HG03575 (cell line): Measurements from ENCODE around the gene SFXN4.
"Not testable (repeated sequence)": the region's sequence is repeated elsewhere in the genome, so short reads cannot be mapped to it uniquely, and the experiment has no call there.

Source experiments
- ATAC-seq: cut with Tn5 transposase; IDR thresholded peaks from one replicate; pipeline ENCODE4 v1.9.1; 2021; ENCODE audit not compliant: unreplicated experiment, insufficient number of reproducible peaks, low FRiP score; ENCODE audit errors: extremely low read depth

Gene SFXN4

GRCh38 chr10:119191881-119192280, 26.4 kb upstream of the SFXN4 start:
- no peak for ATAC-seq

GRCh38 chr10:119190954-119191785, 25.7 kb upstream of the SFXN4 start:
- ATAC-seq = no peak

- ATAC-seq = no peak
These were observed 24.8 kb upstream of the SFXN4 start for GRCh38 chr10:119190353-119190752.

DNA sequence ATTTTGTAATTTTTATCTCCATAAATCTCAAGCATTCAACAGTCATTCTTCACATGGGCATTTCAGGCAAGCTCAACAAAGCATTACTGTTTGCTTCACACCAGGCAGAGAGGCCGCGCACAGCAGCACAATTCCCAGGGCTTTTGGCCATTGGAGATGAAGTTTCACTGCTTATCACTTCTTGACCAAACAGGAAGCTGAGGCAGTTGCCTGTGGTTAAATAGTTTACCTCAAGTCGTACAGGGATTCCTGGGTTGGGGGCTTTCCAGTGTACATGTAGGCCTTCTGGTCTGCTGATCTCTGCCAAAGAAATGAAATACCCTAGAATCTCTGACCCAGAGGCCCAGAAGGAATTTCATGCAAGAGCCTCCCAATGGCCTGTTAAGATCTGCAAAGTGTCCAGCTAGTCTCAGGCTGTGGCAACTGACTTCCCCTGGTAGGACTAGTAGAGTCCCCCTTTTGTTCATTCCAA, 24.3 kb upstream of the SFXN4 start:
- ATAC-seq = no peak

DNA sequence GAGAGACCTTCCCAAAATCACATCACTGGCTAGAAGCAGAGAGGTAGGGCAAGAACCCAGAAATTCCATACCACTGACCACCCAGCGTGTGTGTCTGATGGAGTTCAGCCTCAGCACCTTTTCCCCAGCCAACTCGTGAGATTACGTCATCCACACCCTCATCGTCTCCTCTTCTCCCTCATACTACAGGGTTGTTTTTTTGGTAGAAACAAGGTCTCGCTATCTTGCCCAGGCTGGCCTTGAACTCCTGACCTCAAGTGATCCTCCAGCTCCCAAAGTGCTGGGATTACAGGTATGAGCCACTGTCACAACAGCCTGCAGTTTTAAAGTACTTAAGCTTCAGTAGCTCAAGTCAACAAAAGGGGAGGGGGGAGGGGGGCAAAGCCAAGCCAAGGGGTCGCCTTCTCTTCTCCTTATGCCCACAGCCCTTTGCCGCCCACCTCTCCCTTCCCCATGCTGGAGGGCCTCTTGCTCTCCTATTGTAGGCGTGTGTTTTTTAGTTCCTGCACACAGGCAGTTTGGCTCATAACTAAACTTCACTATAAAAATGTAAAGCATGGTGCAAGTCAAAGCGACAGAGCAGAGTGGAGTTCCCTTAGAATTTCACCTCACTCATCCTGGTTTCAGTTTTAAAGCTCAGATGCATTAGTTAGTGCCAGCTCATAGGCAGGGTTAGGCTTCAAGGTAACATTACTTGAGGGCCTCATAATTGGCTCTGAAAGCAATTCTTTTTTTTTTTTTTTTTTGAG, 18.3 kb upstream of the SFXN4 start:
- no peak for ATAC-seq

- not testable (repeated sequence) for ATAC-seq
These were observed 15.4 kb upstream of the SFXN4 start for GRCh38 chr10:119180850-119181400.

GRCh38 chr10:119178372-119179119, 13.0 kb upstream of the SFXN4 start, which contains the start of gene PRDX3:
TSS of gene PRDX3 (minus strand) at chr10:119178812. CDS start at chr10:119178790, 22 bp downstream.
- peak; percentile 44 for ATAC-seq

- ATAC-seq = no peak
These were observed 12.3 kb upstream of the SFXN4 start for GRCh38 chr10:119177708-119178371.

DNA sequence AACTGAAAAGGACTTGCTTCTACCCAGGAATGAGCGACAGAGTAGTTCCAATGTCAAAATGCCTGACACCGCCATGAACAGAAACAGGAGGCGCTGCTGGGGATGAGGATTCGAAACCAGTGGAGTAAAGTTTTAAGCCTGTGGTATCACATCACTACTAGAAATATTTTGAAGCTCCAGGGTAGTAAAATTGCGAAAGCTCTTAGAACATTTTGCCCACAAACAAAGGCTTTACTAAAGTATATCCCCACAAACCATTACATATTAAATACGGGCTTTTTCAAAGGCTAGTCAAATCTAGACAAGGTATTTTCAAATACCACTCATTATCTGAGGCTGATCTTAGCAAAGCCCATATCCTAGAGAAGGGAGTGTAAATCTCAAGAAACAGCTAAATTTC, 10.7 kb upstream of the SFXN4 start:
- no peak for ATAC-seq

GRCh38 chr10:119174109-119174508, 8.6 kb upstream of the SFXN4 start:
- ATAC-seq = no peak

DNA sequence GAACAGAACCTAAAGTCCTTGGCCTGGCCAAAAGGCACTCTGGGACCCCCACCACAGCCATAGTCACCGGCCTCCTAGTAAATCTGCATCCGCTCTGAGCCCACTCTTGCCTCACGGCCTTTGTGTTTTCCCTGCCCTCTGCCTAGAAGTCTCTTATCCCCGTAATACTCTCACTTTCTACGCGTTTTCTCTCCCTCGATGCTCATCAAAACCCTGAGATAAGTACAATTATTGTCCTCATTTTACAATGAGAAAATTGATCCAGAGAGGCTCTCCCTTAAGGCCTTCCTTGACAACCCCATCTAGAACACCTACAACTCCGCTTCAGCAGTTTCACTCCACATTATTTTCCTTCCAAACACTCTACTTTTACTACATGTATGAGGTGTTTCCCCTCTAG, 1.5 kb upstream of the SFXN4 start:
- no peak for ATAC-seq

DNA sequence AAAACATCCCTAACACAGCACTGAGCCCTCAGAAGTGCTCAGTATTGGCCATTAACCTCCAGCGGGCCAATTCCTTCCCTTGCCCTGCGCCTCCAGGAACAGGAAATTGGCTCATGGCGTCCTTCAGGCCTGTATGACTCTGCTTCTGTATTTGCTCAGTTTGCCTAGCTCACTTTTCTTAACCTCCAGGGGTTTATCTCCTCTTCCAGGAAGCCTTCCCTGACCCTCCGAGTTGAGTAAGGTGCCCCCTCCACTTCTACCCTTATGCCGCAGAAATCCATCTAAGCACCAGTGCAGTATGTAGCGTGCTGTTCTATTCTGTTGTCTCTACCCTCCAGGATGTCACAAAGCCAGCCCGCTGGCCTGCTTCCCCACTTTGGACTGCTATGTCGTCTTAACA, 1.1 kb upstream of the SFXN4 start:
- no peak for ATAC-seq

DNA sequence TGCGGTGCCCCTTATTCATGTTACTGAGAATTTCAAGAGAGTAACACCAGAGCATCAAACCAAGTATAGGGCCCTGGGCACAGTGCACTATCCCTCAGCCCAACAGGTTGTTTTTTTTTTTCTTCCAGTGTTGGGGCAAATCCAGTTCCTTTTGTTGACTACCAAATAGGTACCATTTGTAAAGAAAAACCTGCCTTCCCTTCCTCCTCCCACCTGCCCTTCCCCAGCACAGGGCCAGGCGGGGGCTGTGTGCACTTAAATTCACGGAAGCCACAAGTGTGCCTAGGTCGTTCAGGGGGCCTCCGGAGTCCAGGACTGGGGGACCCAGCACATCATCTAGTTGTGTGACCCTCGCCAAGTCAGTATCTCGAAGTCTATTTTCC, 595 bp upstream of the SFXN4 start:
- ATAC-seq = no peak

- ATAC-seq = no peak
These were observed 2.9 kb downstream of the SFXN4 start for GRCh38 chr10:119162452-119163092.

DNA sequence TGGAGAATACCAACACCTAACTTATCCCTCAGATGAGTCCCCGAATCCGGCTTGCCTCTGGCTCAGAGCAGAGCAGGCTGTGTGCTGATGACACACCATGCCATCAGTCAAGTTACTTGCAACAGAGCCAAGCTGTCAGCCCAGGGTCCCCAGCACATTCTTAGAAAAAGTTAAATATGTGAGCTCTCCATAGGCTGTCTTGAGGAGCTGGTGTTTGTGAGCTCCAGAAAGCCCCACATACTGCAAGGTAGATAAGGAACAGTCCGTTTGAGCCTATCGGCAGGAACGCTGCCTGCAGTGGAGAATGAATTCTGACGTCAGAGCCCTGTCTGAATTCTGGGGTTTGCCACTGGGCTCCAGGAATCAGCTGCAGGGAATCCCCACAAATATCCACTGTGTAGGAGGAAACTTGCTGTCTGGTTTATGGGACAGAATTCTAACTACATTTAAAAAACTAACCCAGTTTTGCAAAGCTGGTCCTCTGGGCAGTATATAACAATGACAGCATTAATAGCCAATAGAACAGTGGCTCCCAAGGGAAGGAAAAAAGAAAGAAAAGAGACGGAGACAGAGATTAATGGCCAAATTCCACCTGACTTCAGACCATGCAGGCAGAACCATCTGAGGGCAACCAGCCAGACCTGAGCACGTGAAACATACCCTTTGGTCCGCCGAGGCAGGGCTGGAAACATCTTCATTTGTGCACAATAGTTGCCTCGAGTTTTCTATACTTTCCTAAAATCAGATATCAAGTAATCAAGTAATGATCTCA, 3.6 kb downstream of the SFXN4 start:
- ATAC-seq = no peak

DNA sequence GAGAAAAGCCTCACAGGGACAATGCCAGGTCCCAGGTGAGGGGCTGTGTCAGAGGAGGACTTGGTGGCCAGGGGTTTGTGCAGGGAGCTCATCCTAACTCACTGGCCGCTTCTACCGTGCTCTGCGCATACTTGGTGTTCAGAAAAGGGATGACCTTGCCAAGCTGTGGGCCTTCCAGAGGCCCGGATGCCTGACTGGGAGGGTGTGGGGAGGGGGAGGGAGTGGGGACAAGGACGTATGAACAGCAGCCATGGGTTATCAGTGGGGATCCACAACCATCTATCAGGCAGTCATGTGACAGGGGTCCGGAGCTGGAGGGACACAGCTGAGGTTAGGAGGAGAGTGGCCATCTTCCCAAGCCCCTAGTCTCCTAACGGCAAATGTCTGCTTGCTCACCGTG, 6.2 kb downstream of the SFXN4 start:
- ATAC-seq = no peak

DNA sequence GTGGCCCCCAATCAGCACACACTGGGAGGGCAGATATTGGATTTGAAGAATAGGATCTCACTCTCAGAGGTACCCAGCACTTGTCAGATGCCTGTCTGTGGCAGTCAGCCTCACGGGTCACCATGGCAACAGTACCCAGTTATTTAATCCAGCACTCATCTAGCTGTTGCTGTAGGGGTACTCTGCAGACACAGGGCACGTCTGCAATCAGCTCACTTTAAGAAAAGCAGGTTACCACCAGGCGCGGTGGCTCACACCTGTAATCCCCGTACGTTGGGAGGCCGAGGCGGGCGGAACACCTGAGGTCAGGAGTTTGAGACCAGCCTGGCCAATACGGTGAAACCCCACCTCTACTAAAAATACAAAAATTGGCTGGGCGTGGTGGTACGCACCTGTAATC, 11.9 kb downstream of the SFXN4 start:
- no peak for ATAC-seq

DNA sequence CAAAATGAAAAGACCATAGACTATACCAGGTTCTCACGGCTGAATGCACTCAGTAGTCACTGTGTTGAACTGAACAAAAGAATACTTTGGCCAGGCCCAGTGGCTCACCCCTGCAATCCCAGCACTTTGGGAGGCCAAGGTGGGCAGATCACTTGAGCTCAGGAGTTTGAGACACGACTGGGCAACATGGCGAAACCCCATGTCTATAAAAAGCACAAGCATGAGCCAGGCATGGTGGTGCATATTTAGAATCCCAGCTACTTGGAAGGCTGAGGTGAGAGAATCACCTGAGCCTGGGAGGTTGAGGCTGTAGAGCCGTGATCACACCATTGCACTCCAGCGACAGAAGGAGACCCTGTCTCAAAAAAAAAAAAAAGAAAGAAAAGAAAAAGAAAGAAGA, 12.5 kb downstream of the SFXN4 start:
- ATAC-seq = no peak
